MCF 10A (cell line): ENCODE measurements around the gene KLC3. TPM values are rescaled to one million over a fixed set of nuclear protein-coding genes. Genes with fewer than 3 reads are reported as not detected.
A peak's percentile ranks its signal among the peaks of the same experiment; 100 is the strongest.

Experiments used
- BruUV-seq: library from RNA; stranded (reverse); fragments of 400-500 nt; replicated peaks from 2 replicates; lab custom pipeline; 2021; lab: Mats Ljungman, UMichigan
- CTCF ChIA-PET: fragments of 300-600 bp; sonication (Branson Sonifier 250); formaldehyde crosslinking; extraction: SDS; loops from one replicate; lab custom pipeline; 2021; ENCODE audit warnings: antibody characterized with exemption, inconsistent platforms; lab: Yijun Ruan, JAX
- POLR2A ChIA-PET: fragments of 300-600, 350-650 bp; sonication (Branson Sonifier 250); formaldehyde crosslinking; extraction: SDS; loops from one replicate; lab custom pipeline; 2020; ENCODE audit warnings: antibody characterized with exemption, inconsistent platforms; lab: Yijun Ruan, JAX
- DNase-seq: peaks from one replicate; pipeline ENCODE4 v3.0.0-alpha.2; 2018; ENCODE audit not compliant: unreplicated experiment
- H3K27ac Mint-ChIP-seq: one replicate; pipeline ENCODE4 v1.8.0; 2022; ENCODE audit warnings: mild to moderate bottlenecking, low read depth, mixed read lengths; ENCODE audit not compliant: unreplicated experiment
- H3K27me3 Mint-ChIP-seq: one replicate; pipeline ENCODE4 v1.8.0; 2022; ENCODE audit warnings: mixed read lengths; ENCODE audit not compliant: insufficient read depth, unreplicated experiment
- H3K36me3 Mint-ChIP-seq: one replicate; pipeline ENCODE4 v1.8.0; 2022; ENCODE audit warnings: mild to moderate bottlenecking, moderate library complexity, mixed read lengths; ENCODE audit not compliant: insufficient read depth, unreplicated experiment
- H3K4me1 Mint-ChIP-seq: one replicate; pipeline ENCODE4 v1.8.0; 2022; ENCODE audit warnings: mixed read lengths; ENCODE audit not compliant: insufficient read depth, unreplicated experiment
- H3K4me3 Mint-ChIP-seq: one replicate; pipeline ENCODE4 v1.8.0; 2022; ENCODE audit warnings: mild to moderate bottlenecking, moderate library complexity, mixed read lengths; ENCODE audit not compliant: unreplicated experiment
- H3K9me3 Mint-ChIP-seq: one replicate; pipeline ENCODE4 v1.8.0; 2022; ENCODE audit warnings: mixed read lengths; ENCODE audit not compliant: unreplicated experiment
- CTCF ChIP-seq: fragments of 200-600 bp; IDR thresholded peaks from one replicate; pipeline ENCODE4 v1.8.0; 2022; ENCODE audit warnings: antibody characterized with exemption, mild to moderate bottlenecking; ENCODE audit not compliant: unreplicated experiment
- intact Hi-C: fragments of 100-400 bp; cut with micrococcal nuclease; formaldehyde crosslinking; loops from 2 replicates; pipeline ENCODE4 v1.14.1; 2022
- total RNA-seq: library from RNA; stranded (reverse); gene quantifications from 2 replicates; pipeline ENCODE4 v1.2.3, GENCODE V29; 2022

The KLC3 gene
- total RNA-seq, 1 experiment from 2014 or later: 3.9 TPM

- Mint-ChIP-seq H3K4me1 (peaks cover 2% of the 10 kb centered on the region), H3K4me3 (no peak overlapping the region), H3K27ac (no peak overlapping the region), H3K36me3 (peaks cover 26% of the 10 kb centered on the region), H3K27me3 (no peaks in the 10 kb centered on the region), H3K9me3 (no peaks in the 10 kb centered on the region)
- ChIA-PET POLR2A (no interaction called here), CTCF (no interaction called here)
- intact Hi-C loops: no loop called here
- BruUV-seq: no TSS peak
- no peak for TF ChIP-seq CTCF
- DNase-seq: no peak
These were observed 23.4 kb downstream of the KLC3 start for GRCh38 chr19:45363861-45364459.

DNA sequence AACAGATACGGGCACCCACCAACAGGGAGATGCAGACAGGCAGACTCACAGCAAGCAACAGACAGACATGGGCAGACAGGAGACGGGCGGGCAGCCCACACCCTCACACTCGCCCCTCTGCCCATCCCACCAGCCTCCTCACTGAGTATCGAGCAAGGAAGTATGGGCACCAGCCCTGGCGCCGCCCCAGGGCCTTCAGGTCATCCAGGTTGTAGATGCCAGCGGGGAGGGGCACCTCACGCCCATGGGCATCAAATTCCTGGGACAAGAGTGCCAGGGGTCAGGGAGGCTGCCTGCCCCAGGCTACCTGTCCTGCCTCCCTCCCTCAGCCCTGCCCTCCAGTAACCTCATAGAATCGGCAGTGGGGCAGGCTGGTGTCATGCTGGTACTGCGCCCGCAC is 24.1 kb downstream of the KLC3 start:
- no peak for DNase-seq
- ChIA-PET POLR2A (no interaction called here), CTCF (no interaction called here)
- Mint-ChIP-seq H3K4me3 (no peak overlapping the region), H3K36me3 (peaks cover 25% of the 10 kb centered on the region), H3K4me1 (peaks cover 4% of the 10 kb centered on the region), H3K27me3 (no peaks in the 10 kb centered on the region), H3K9me3 (no peaks in the 10 kb centered on the region), H3K27ac (no peak overlapping the region)
- no TSS peak for BruUV-seq
- no peak for TF ChIP-seq CTCF
- intact Hi-C loops: no loop called here

DNA sequence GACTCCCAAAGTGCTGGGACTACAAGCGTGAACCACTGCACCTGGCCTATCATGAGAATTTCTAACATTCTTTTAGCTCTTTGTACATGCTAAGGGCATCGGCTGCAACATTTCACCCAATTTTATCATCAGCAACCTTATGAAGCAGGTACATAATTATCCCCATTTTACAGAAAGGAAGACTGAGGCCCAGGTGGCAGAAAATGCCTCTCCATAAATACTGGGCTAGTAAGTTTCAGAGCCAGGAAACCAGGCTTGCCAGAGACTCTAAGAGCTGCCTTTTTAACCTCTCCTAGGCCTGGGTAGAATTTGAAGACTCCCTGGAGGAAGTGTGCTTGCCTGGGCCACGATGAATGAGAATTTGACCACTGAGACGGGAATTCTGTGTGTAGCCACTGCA is 27.6 kb downstream of the KLC3 start:
- H3K27me3 Mint-ChIP-seq: no peaks in the 10 kb centered on the region
- no peak overlapping the region for H3K4me3 Mint-ChIP-seq
- no peak for DNase-seq
- peaks cover 18% of the 10 kb centered on the region for H3K36me3 Mint-ChIP-seq
- peaks cover 4% of the 10 kb centered on the region for H3K4me1 Mint-ChIP-seq
- CTCF ChIA-PET: interaction anchor here (0.8 to 1.1 kb wide), 2 partner anchors 15 to 34 kb away, joined by 5 to 6 read pairs; no protein-coding TSS in a partner anchor
- POLR2A ChIA-PET: interaction anchor here (0.7 to 1.7 kb wide), 5 partner anchors 10 to 277 kb away, joined by 3 to 7 read pairs (median 3); no protein-coding TSS in a partner anchor
- TF ChIP-seq CTCF: no peak
- H3K27ac Mint-ChIP-seq: no peak overlapping the region
- no peaks in the 10 kb centered on the region for H3K9me3 Mint-ChIP-seq
- intact Hi-C loops: no loop called here
- no TSS peak for BruUV-seq

DNA sequence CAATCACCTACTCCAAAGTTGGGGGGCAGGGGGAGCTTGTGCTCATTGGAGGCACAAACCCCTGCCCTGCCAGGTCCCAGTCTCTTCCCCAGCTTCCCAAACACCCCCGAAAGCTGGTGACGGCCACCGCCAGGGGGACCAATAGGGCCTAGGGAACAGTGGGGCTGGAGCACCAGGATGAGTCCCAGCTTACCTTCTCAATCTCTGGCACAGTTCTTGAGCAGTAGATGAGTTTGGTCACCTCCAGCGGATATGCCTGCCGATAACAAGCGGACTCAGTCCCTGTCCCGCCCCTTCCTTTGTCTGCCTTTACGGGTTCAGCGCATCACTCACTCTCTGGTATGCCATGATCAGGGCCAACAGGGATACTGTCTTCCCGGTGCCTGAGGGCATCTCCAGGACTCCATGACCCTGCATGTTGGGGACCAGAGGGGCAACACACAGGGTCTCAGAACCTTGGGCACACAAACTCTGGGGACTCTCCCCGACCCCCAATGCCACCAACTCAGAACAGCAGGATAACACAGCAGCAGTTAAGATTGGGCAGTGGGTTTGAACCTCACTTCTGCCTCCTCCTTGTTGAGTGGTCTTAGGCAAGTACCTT is 28.3 kb downstream of the KLC3 start:
- Mint-ChIP-seq H3K4me3 (peak overlapping the region; percentile 54), H3K27me3 (no peaks in the 10 kb centered on the region), H3K36me3 (peaks cover 12% of the 10 kb centered on the region), H3K27ac (no peak overlapping the region), H3K9me3 (no peaks in the 10 kb centered on the region), H3K4me1 (peaks cover 4% of the 10 kb centered on the region)
- no peak for TF ChIP-seq CTCF
- no peak for DNase-seq
- TSS peak; percentile 7 for BruUV-seq
- ChIA-PET CTCF (interaction anchor here (0.6 to 1.1 kb wide), 4 partner anchors 16 to 116 kb away, joined by 3 to 6 read pairs (median 4); no protein-coding TSS in a partner anchor), POLR2A (interaction anchor here (0.6 to 1.7 kb wide), 5 partner anchors 10 to 277 kb away, joined by 3 to 7 read pairs (median 3); no protein-coding TSS in a partner anchor)
- intact Hi-C loops: no loop called here
